Lung (tissue), 12 donors: ENCODE data around the gene BBS9. TPM values are rescaled to one million over a fixed set of nuclear protein-coding genes. Genes with fewer than 3 reads are reported as not detected.

Experiments
- ATAC-seq: fragments of 200-7000 bp; cut with Tn5 transposase; one replicate; pipeline ENCODE4 v1.9.1; 2020; ENCODE audit warnings: moderate number of reproducible peaks; ENCODE audit not compliant: insufficient read depth, low FRiP score
- DNase-seq, 3 donors: peaks; one replicate each; pipeline ENCODE4 v3.0.0-alpha.2; 2013 to 2017
- H3K27ac ChIP-seq, 2 donors: one replicate each; pipeline ENCODE4 v1.5.1; 2013; ENCODE audit warnings: mild to moderate bottlenecking in 2 of 2, moderate library complexity in 2 of 2, control low read depth in 1 of 2, inconsistent platforms in 1 of 2, low read depth in 1 of 2, low read length in 1 of 2
- H3K27me3 ChIP-seq, 3 donors: one replicate each; pipeline ENCODE4 v1.5.1; 2013; ENCODE audit warnings: low read length in 2 of 3; ENCODE audit not compliant: control insufficient read depth in 3 of 3, insufficient read depth in 3 of 3
- H3K36me3 ChIP-seq, 4 donors: one replicate each; pipeline ENCODE4 v1.5.1; 2013; ENCODE audit warnings: low read length in 4 of 4, mild to moderate bottlenecking in 1 of 4, moderate library complexity in 1 of 4; ENCODE audit not compliant: control insufficient read depth in 4 of 4, insufficient read depth in 4 of 4
- H3K4me1 ChIP-seq, 5 donors: one replicate each; pipeline ENCODE4 v1.5.1; 2013; ENCODE audit warnings: low read length in 5 of 5, mild to moderate bottlenecking in 2 of 5, moderate library complexity in 1 of 5; ENCODE audit not compliant: control insufficient read depth in 5 of 5, insufficient read depth in 5 of 5
- H3K4me3 ChIP-seq: one replicate; pipeline ENCODE4 v1.5.1; 2013; ENCODE audit warnings: mild to moderate bottlenecking, control low read depth, moderate library complexity
- H3K9ac ChIP-seq, 2 donors: one replicate each; pipeline ENCODE4 v1.5.1; 2013; ENCODE audit warnings: low read length in 2 of 2, control low read depth in 1 of 2; ENCODE audit not compliant: insufficient read depth in 1 of 2
- H3K9me3 ChIP-seq, 4 donors: one replicate each; pipeline ENCODE4 v1.5.1; 2013; ENCODE audit warnings: low read length in 3 of 4, mild to moderate bottlenecking in 1 of 4, moderate library complexity in 1 of 4; ENCODE audit not compliant: control insufficient read depth in 4 of 4, insufficient read depth in 3 of 4
- WGBS, 2 donors: extraction: QIAGEN DNeasy Blood & Tissue Kit; methylation state at CpG; one replicate each; pipeline ENCODE4 v1.1.7; 2013; 5-methylcytosine and 5-hydroxymethylcytosine counted together
- polyA plus RNA-seq, 2 donors: library from polyadenylated mRNA; stranded (reverse); fragments of 200-250 nt; gene quantifications; one replicate each; pipeline ENCODE4 v1.2.1, GENCODE V29; 2013
- total RNA-seq, 2 donors: library from RNA; depleted of rRNA in 1 of 2; stranded (reverse); fragments of >200 nt in 1 of 2; gene quantifications; one replicate each; pipeline ENCODE4 v1.2.1, GENCODE V29; 2014 to 2021
- TF ChIP-seq, protein P1 (sequence below): IDR thresholded peaks from 2 replicates; pipeline ENCODE4 v1.5.1; 2012; ENCODE audit warnings: mild to moderate bottlenecking; ENCODE audit errors: control extremely low read depth, extremely low read depth
- donor health status: control.
- donor health status: control.
- donor health status: Bipolar disorder and iron deficiency.
- donor health status: healthy.
- donor health status: DM: yes; HTN: yes; CAD: no.

BBS9 gene
- total and polyA plus RNA-seq, 4 donors, result 3.5 to 65.0 (median 15.2) TPM

DNA sequence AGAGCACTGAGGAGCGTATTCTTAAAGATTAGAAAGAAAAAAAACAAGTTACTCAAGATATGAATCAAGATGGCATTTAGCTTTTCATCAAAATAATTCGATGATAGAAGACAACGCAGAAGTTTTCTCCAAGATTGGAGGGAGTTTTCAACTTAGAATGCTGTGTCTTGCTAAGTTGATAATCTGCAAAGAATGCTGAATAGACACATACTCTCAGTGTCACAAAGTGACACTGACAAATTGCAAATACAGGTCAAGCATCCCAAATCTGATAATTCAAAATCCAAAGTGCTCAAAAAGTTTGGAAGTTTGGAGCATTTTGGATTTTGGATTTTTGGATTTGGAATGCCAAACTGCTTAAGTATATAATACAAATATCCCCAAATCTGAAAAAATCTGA, 243.8 kb downstream of the BBS9 start:
- no peaks in the 10 kb centered on the region for H3K27me3 ChIP-seq
- DNase-seq (no peak), ATAC-seq (no peak)
- H3K4me1 ChIP-seq, result no peaks in the 10 kb centered on the region
- peaks cover 0 to 4% (median 0%) of the 10 kb centered on the region in 4 donors for H3K9me3 ChIP-seq
- 94 to 96% methylated on average over 3 of the region's 3 CpGs for WGBS, 2 donors
- peaks cover 0 to 11% (median 4%) of the 10 kb centered on the region in 4 donors for H3K36me3 ChIP-seq
- TF ChIP-seq, protein P1, sequence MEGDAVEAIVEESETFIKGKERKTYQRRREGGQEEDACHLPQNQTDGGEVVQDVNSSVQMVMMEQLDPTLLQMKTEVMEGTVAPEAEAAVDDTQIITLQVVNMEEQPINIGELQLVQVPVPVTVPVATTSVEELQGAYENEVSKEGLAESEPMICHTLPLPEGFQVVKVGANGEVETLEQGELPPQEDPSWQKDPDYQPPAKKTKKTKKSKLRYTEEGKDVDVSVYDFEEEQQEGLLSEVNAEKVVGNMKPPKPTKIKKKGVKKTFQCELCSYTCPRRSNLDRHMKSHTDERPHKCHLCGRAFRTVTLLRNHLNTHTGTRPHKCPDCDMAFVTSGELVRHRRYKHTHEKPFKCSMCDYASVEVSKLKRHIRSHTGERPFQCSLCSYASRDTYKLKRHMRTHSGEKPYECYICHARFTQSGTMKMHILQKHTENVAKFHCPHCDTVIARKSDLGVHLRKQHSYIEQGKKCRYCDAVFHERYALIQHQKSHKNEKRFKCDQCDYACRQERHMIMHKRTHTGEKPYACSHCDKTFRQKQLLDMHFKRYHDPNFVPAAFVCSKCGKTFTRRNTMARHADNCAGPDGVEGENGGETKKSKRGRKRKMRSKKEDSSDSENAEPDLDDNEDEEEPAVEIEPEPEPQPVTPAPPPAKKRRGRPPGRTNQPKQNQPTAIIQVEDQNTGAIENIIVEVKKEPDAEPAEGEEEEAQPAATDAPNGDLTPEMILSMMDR, result no peak
- H3K4me3 ChIP-seq, result no peak overlapping the region
- no peak overlapping the region for H3K27ac ChIP-seq
- no peak overlapping the region for H3K9ac ChIP-seq

- DNase-seq (no peak), ATAC-seq (no peak)
- Histone ChIP-seq H3K4me1 (peaks cover 0 to 5% (median 0%) of the 10 kb centered on the region in 5 donors), H3K27me3 (no peaks in the 10 kb centered on the region), H3K9me3 (peaks cover 0 to 4% (median 0%) of the 10 kb centered on the region in 4 donors), H3K4me3 (no peak overlapping the region), H3K9ac (no peak overlapping the region), H3K36me3 (peaks cover 0 to 12% (median 7%) of the 10 kb centered on the region in 4 donors), H3K27ac (no peak overlapping the region)
- TF ChIP-seq, protein P1, result no peak
- 96 to 98% methylated on average over 4 of the region's 4 CpGs for WGBS, 2 donors
Measured at GRCh38 chr7:33379891-33380525, 250.6 kb downstream of the BBS9 start.

- TF ChIP-seq, protein P1, result no peak
- no peak overlapping the region for H3K9ac ChIP-seq
- no peaks in the 10 kb centered on the region for H3K27me3 ChIP-seq
- H3K27ac ChIP-seq, result no peak overlapping the region
- WGBS, 2 donors, result 95 to 96% methylated on average over 3 of the region's 3 CpGs
- DNase-seq (no peak), ATAC-seq (no peak)
- H3K4me1 ChIP-seq, result peaks cover 0 to 5% (median 0%) of the 10 kb centered on the region in 5 donors
- H3K36me3 ChIP-seq, result peaks cover 0 to 9% (median 2%) of the 10 kb centered on the region in 4 donors
- no peak overlapping the region for H3K4me3 ChIP-seq
- no peaks in the 10 kb centered on the region for H3K9me3 ChIP-seq
Measured at GRCh38 chr7:33388332-33388731, 259.0 kb downstream of the BBS9 start.
